ENCODE data around the gene DNAJC7. TPM values are rescaled to one million over a fixed set of nuclear protein-coding genes. Genes with fewer than 3 reads are reported as not detected.
"Not testable (repeated sequence)": the region's sequence is repeated elsewhere in the genome, so short reads cannot be mapped to it uniquely, and the experiment has no call there.

Gene DNAJC7
- total and polyA plus RNA-seq, 4 donors, result 68.2 to 84.2 (median 74.3) TPM

DNA sequence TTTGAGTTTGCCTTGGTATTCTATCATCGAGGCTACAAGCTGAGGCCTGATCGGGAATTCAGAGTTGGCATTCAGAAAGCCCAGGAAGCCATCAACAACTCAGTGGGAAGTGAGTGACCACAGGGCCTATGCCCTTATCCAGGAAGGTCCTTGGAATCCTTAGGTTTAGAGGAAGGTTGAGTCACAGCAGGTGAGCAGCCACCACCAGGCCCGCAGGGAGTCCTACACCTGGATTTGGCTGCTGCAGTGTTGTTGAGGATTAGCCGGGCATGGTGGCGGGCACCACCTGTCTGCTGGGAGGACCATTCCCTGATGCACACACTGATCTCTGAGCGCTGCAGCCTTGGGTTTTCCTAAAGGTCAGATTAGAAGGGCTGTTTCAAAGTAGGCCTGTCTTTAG lies 81.6 kb downstream of the DNAJC7 start:
- peaks cover 0 to 2% of the 10 kb centered on the region in 2 donors for H3K36me3 ChIP-seq (ENCODE audit: control insufficient read depth in 1 of 2, insufficient read depth in 2 of 2, low read length in 1 of 2)
- WGBS, 2 donors, result 91 to 95% methylated on average over 6 of the region's 6 CpGs

DNA sequence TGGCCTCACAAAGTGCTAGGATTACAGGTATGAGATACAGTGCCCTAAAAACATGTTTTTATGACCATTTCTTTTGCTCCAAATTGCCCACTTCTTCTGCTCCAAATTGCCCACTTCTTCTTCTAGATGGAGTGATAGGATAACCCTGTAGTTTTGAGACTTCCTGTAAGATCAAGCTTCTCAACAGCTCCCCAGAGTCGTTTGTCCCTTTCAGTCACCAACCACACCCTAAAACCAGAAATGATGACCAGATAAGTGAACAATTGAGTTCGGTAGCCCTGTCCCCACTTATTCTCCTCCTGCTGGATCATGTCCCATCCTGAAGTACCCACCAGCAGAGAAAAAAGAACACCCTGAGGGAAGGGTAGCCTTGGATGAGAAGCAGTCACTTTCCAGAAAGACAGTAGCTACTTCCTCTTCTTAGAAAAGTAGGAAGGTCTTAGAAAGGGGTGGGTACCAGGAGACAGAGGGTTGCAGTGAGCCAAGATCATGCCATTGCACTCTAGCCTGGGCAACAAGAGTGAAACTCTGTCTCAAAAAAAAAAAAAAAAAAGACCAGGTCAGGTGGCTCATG lies 84.3 kb downstream of the DNAJC7 start:
- intact Hi-C loops (cut with DNase I), result no loop called here
- no peaks in the 10 kb centered on the region for H3K9me3 ChIP-seq (ENCODE audit: control insufficient read depth, low read length)
- no peaks in the 10 kb centered on the region for H3K4me1 ChIP-seq (ENCODE audit: control insufficient read depth in 1 of 2, insufficient read depth in 2 of 2, low read length in 2 of 2)
- ATAC-seq (ENCODE audit: low FRiP score), result no peak
- no peaks in the 10 kb centered on the region for H3K27me3 ChIP-seq (ENCODE audit: control insufficient read depth in 1 of 2, insufficient read depth in 2 of 2, low read length in 1 of 2)
- no peak overlapping the region for H3K4me3 ChIP-seq (ENCODE audit: low read length in 2 of 2)
- H3K27ac ChIP-seq (ENCODE audit: low read depth in 1 of 2, low read length in 2 of 2), result no peak overlapping the region
- peaks cover 0 to 2% of the 10 kb centered on the region in 2 donors for H3K36me3 ChIP-seq (ENCODE audit: control insufficient read depth in 1 of 2, insufficient read depth in 2 of 2, low read length in 1 of 2)
- 58 to 60% methylated on average over 2 of the region's 2 CpGs for WGBS, 2 donors
- no peak for DNase-seq

More for the DNA sequence above, 81.6 kb downstream of the DNAJC7 start:
- H3K27ac ChIP-seq (ENCODE audit: low read depth in 1 of 2, low read length in 2 of 2), result no peak overlapping the region
- H3K4me3 ChIP-seq (ENCODE audit: low read length in 2 of 2), result no peak overlapping the region
- no peaks in the 10 kb centered on the region for H3K4me1 ChIP-seq (ENCODE audit: control insufficient read depth in 1 of 2, insufficient read depth in 2 of 2, low read length in 2 of 2)
- H3K27me3 ChIP-seq (ENCODE audit: control insufficient read depth in 1 of 2, insufficient read depth in 2 of 2, low read length in 1 of 2), result no peaks in the 10 kb centered on the region
- intact Hi-C loops (cut with DNase I), result no loop called here
- ATAC-seq (ENCODE audit: low FRiP score) (no peak), DNase-seq (no peak)
- no peaks in the 10 kb centered on the region for H3K9me3 ChIP-seq (ENCODE audit: control insufficient read depth, low read length)

DNA sequence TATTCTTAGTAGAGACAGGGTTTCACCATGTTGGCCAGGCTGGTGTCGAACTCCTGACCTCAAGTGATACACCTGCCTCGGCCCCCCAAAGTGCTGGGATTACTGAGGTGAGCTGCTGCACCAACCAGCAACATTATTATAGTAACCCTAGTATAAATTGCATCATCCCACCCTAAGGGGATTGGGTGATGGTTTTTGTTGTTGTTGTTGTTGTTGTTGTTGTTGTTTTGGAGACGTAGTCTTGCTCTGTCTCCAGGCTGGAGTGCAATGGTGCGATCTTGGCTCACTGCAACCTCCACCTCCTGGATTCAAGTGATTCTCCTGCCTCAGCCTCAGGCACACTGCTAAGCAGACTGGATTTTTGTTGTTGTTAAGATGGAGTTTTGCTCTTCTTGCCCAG lies 85.5 kb downstream of the DNAJC7 start:
- H3K4me3 ChIP-seq (ENCODE audit: low read length in 2 of 2); H3K27ac ChIP-seq (ENCODE audit: low read depth in 1 of 2, low read length in 2 of 2); ATAC-seq (ENCODE audit: low FRiP score); intact Hi-C loops (cut with DNase I); DNase-seq; H3K27me3 ChIP-seq (ENCODE audit: control insufficient read depth in 1 of 2, insufficient read depth in 2 of 2, low read length in 1 of 2); H3K4me1 ChIP-seq (ENCODE audit: control insufficient read depth in 1 of 2, insufficient read depth in 2 of 2, low read length in 2 of 2); H3K36me3 ChIP-seq (ENCODE audit: control insufficient read depth in 1 of 2, insufficient read depth in 2 of 2, low read length in 1 of 2); H3K9me3 ChIP-seq (ENCODE audit: control insufficient read depth, low read length): not testable (repeated sequence)
- whole genome bisulfite sequencing, 2 donors, result 83 to 84% methylated on average over 4 of the region's 4 CpGs

DNA sequence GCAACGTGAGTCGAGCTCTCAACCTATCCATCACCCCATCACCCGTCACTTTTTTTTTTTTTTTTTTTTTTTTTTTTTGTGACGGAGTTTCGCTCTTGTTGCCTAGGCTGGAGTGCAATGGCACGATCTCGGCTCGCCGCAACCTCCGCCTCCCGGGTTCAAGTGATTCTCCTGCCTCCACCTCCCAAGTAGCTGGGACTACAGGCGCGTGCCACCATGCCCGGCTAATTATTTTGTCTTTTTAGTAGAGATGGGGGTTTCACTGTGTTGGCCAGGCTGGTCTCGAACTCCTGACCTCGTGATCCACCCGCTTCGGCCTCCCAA lies 86.4 kb downstream of the DNAJC7 start:
- H3K4me1 ChIP-seq (ENCODE audit: control insufficient read depth in 1 of 2, insufficient read depth in 2 of 2, low read length in 2 of 2); H3K36me3 ChIP-seq (ENCODE audit: control insufficient read depth in 1 of 2, insufficient read depth in 2 of 2, low read length in 1 of 2); DNase-seq; ATAC-seq (ENCODE audit: low FRiP score); H3K9me3 ChIP-seq (ENCODE audit: control insufficient read depth, low read length); intact Hi-C loops (cut with DNase I); H3K27ac ChIP-seq (ENCODE audit: low read depth in 1 of 2, low read length in 2 of 2); H3K27me3 ChIP-seq (ENCODE audit: control insufficient read depth in 1 of 2, insufficient read depth in 2 of 2, low read length in 1 of 2): not testable (repeated sequence)
- peak overlapping the region; percentile 42 to 75 for H3K4me3 ChIP-seq (ENCODE audit: low read length in 2 of 2)
- 44 to 51% methylated on average over 18 of the region's 18 CpGs for WGBS, 2 donors

DNA sequence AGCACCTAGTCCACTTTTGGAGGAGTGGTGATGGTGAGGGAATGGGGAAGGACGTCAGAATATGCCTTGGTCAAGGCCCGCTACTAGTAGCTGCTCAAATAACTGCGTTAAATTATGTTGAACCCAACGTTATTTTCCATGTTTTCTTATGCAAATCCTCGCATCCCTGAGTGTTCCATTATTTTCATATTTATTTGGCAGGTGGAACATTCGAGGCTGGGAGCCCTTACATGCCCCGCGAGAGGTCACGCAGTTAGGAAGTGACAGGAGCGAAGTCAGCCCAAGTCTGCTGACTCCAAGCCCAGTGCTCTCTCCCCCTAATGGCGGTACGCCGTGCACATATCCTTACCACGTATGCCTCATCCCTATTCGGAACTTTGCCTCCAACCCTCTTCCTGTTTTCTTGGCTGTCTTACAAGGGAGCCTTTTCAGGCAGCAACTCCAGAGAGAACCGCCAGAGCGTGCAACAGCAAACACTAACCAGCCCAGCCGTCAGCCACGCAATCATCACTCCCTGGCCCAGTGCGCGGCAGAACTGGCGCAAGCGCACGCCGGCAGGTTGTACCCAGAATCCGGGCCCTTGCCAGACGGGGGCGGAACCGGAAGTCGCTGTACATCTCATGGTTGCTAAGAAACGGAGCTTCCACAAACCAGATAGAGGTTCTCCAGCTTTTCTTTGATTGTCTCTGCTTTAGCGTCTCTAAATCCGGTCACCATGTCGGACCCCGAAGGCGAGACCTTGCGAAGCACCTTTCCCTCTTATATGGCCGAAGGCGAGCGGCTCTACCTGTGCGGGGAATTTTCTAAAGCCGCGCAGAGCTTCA lies 87.0 kb downstream of the DNAJC7 start, which contains the start of gene ODAD4:
Gene ODAD4, plus strand, starts transcription at position 609 of the 824 bp plus-strand sequence. Its CDS starts 107 bp downstream, at position 716.
- no peaks in the 10 kb centered on the region for H3K9me3 ChIP-seq (ENCODE audit: control insufficient read depth, low read length)
- H3K4me3 ChIP-seq (ENCODE audit: low read length in 2 of 2), result peak within 1 kb of the TSS; percentile 42 to 75
- WGBS, 2 donors, result 1% methylated on average over 43 of the region's 43 CpGs
- intact Hi-C loops (cut with DNase I), result no loop called here
- no peaks in the 10 kb centered on the region for H3K36me3 ChIP-seq (ENCODE audit: control insufficient read depth in 1 of 2, insufficient read depth in 2 of 2, low read length in 1 of 2)
- no peaks in the 10 kb centered on the region for H3K4me1 ChIP-seq (ENCODE audit: control insufficient read depth in 1 of 2, insufficient read depth in 2 of 2, low read length in 2 of 2)
- peak within 1 kb of the TSS in 1 of 2 donors; percentile 75 for H3K27ac ChIP-seq (ENCODE audit: low read depth in 1 of 2, low read length in 2 of 2)
- H3K27me3 ChIP-seq (ENCODE audit: control insufficient read depth in 1 of 2, insufficient read depth in 2 of 2, low read length in 1 of 2), result no peaks in the 10 kb centered on the region
- DNase-seq, result peak; percentile 99 to 100
- ATAC-seq (ENCODE audit: low FRiP score), result peak; percentile 98

DNA sequence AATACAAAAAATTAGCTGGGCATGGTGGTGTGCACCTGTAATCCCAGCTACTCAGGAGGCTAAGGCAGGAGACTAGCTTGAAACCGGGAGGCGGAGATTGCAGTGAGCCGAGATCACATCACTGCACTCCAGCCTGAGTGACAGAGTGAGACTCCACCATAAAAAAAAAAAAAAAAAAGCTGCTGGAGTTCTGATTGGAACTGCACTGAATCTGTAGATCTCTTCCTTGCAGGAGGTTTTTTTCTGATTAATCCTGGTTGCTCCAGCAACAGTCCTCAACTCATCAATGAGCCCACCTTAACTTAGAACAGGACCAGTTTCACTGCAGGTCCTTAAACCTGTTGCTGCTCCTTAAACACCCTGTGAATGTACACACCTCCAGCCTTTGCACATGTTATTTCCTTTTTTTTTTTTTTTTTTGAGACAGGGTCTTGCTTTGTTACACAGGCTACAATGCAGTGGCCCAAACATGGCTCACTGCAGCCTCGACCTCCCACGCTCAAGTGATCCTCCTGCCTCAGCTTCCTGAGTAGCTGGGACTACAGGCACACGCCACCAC lies 88.5 kb downstream of the DNAJC7 start:
- H3K27me3 ChIP-seq (ENCODE audit: control insufficient read depth in 1 of 2, insufficient read depth in 2 of 2, low read length in 1 of 2), result no peaks in the 10 kb centered on the region
- H3K4me1 ChIP-seq (ENCODE audit: control insufficient read depth in 1 of 2, insufficient read depth in 2 of 2, low read length in 2 of 2), result no peaks in the 10 kb centered on the region
- no peaks in the 10 kb centered on the region for H3K36me3 ChIP-seq (ENCODE audit: control insufficient read depth in 1 of 2, insufficient read depth in 2 of 2, low read length in 1 of 2)
- intact Hi-C loops (cut with DNase I), result no loop called here
- DNase-seq, result no peak
- WGBS, 2 donors, result 80 to 89% methylated on average over 6 of the region's 6 CpGs
- no peaks in the 10 kb centered on the region for H3K9me3 ChIP-seq (ENCODE audit: control insufficient read depth, low read length)
- ATAC-seq (ENCODE audit: low FRiP score), result no peak
- H3K27ac ChIP-seq (ENCODE audit: low read depth in 1 of 2, low read length in 2 of 2), result no peak overlapping the region
- H3K4me3 ChIP-seq (ENCODE audit: low read length in 2 of 2), result no peak overlapping the region

Other genes with a start within 250 kb of the DNAJC7 start
- gene JUP, start 230.7 kb downstream of the DNAJC7 start, total RNA-seq, result 10 to 100 TPM; 35.7 to 41.0 TPM
- 10 to 100 TPM; 48.3 to 64.3 TPM for gene JUP, start 230.7 kb downstream of the DNAJC7 start, polyA plus RNA-seq
- gene P3H4, start 205.5 kb downstream of the DNAJC7 start, total RNA-seq, result 10 to 100 TPM; 14.4 to 19.6 TPM
- gene P3H4, start 205.5 kb downstream of the DNAJC7 start, polyA plus RNA-seq, result 10 to 100 TPM; 10.5 to 15.1 TPM
- gene FKBP10, start 204.4 kb downstream of the DNAJC7 start, total RNA-seq, result 100 to 1,000 TPM; 140 to 172 TPM
- 100 to 1,000 TPM in 1 of 2 donors, 10 to 100 TPM in 1; 70.5 to 260 TPM for gene FKBP10, start 204.4 kb downstream of the DNAJC7 start, polyA plus RNA-seq
- gene NT5C3B, start 181.2 kb downstream of the DNAJC7 start, total RNA-seq, result 10 to 100 TPM; 43.5 to 64.3 TPM
- gene NT5C3B, start 181.2 kb downstream of the DNAJC7 start, polyA plus RNA-seq, result 100 to 1,000 TPM; 100 to 155 TPM
- under 1 TPM; 0.36 TPM for gene KLHL10, start 179.6 kb downstream of the DNAJC7 start, total RNA-seq
- under 1 TPM in 1 of 2 donors, not detected in 1; 0.97 TPM for gene KLHL10, start 179.6 kb downstream of the DNAJC7 start, polyA plus RNA-seq
- 10 to 100 TPM; 11.9 TPM for gene KLHL11, start 152.0 kb downstream of the DNAJC7 start, total RNA-seq
- 1 to 10 TPM; 1.0 to 1.8 TPM for gene KLHL11, start 152.0 kb downstream of the DNAJC7 start, polyA plus RNA-seq
- gene ACLY, start 98.5 kb downstream of the DNAJC7 start, total RNA-seq, result 100 to 1,000 TPM in 1 of 2 donors, 10 to 100 TPM in 1; 84.5 to 106 TPM
- 10 to 100 TPM; 14.8 to 26.4 TPM for gene ACLY, start 98.5 kb downstream of the DNAJC7 start, polyA plus RNA-seq
- 1 to 10 TPM in 1 of 2 donors, under 1 TPM in 1; 0.81 to 1.4 TPM for gene ODAD4, start 86.8 kb downstream of the DNAJC7 start, total RNA-seq
- gene ODAD4, start 86.8 kb downstream of the DNAJC7 start, polyA plus RNA-seq, result 1 to 10 TPM; 2.4 to 3.8 TPM
- gene CNP, start 50.6 kb downstream of the DNAJC7 start, total RNA-seq, result 10 to 100 TPM; 50.2 to 59.3 TPM
- 10 to 100 TPM; 15.5 to 36.4 TPM for gene CNP, start 50.6 kb downstream of the DNAJC7 start, polyA plus RNA-seq
- gene NKIRAS2, start 2.7 kb upstream of the DNAJC7 start, total RNA-seq, result 10 to 100 TPM; 25.3 to 28.5 TPM
- gene NKIRAS2, start 2.7 kb upstream of the DNAJC7 start, polyA plus RNA-seq, result 10 to 100 TPM; 23.0 to 25.3 TPM
- under 1 TPM; 0.32 to 0.96 TPM for gene C17orf113, start 33.2 kb upstream of the DNAJC7 start, total RNA-seq
- gene C17orf113, start 33.2 kb upstream of the DNAJC7 start, polyA plus RNA-seq, result under 1 TPM; 0.50 to 0.74 TPM
- not detected for gene ZNF385C, start 81.0 kb upstream of the DNAJC7 start, total RNA-seq
- gene ZNF385C, start 81.0 kb upstream of the DNAJC7 start, polyA plus RNA-seq, result under 1 TPM in 1 of 2 donors, not detected in 1; 0.49 TPM
- gene DHX58, start 95.3 kb upstream of the DNAJC7 start, total RNA-seq, result 10 to 100 TPM; 11.6 to 24.5 TPM
- 10 to 100 TPM in 1 of 2 donors, 1 to 10 TPM in 1; 3.6 to 45.5 TPM for gene DHX58, start 95.3 kb upstream of the DNAJC7 start, polyA plus RNA-seq
- 10 to 100 TPM; 24.8 to 49.3 TPM for gene KAT2A, start 103.9 kb upstream of the DNAJC7 start, total RNA-seq
- 100 to 1,000 TPM in 1 of 2 donors, 1 to 10 TPM in 1; 8.9 to 109 TPM for gene KAT2A, start 103.9 kb upstream of the DNAJC7 start, polyA plus RNA-seq
- gene HSPB9, start 105.4 kb upstream of the DNAJC7 start, total RNA-seq, result not detected
- under 1 TPM; 0.15 to 0.63 TPM for gene HSPB9, start 105.4 kb upstream of the DNAJC7 start, polyA plus RNA-seq
- 100 to 1,000 TPM; 109 to 130 TPM for gene RAB5C, start 137.6 kb upstream of the DNAJC7 start, total RNA-seq
- 100 to 1,000 TPM; 122 to 156 TPM for gene RAB5C, start 137.6 kb upstream of the DNAJC7 start, polyA plus RNA-seq
- under 1 TPM; 0.15 to 0.32 TPM for gene KCNH4, start 163.7 kb upstream of the DNAJC7 start, total RNA-seq
- gene KCNH4, start 163.7 kb upstream of the DNAJC7 start, polyA plus RNA-seq, result not detected
- not detected for gene HCRT, start 168.0 kb upstream of the DNAJC7 start, total RNA-seq
- gene HCRT, start 168.0 kb upstream of the DNAJC7 start, polyA plus RNA-seq, result not detected
- gene GHDC, start 177.1 kb upstream of the DNAJC7 start, total RNA-seq, result 10 to 100 TPM; 17.3 to 26.0 TPM
- 10 to 100 TPM; 13.1 to 27.5 TPM for gene GHDC, start 177.1 kb upstream of the DNAJC7 start, polyA plus RNA-seq

Measured in aorta (tissue), 5 donors.